SK-N-MC (cell line): ENCODE results near the gene DGKB.

Experiments
- EZH2 ChIP-seq: fragments of 200-600 bp; sonication (generic); IDR thresholded peaks from one replicate; pipeline ENCODE4 v1.6.1; 2017; ENCODE audit warnings: antibody characterized with exemption
- POLR2AphosphoS5 ChIP-seq: IDR thresholded peaks from 2 replicates; pipeline ENCODE4 v1.6.1; 2012; ENCODE audit warnings: mild to moderate bottlenecking, low read depth, low read length, borderline replicate concordance

- TF ChIP-seq POLR2AphosphoS5 (no peak), EZH2 (no peak)
These were observed 423.6 kb downstream of the DGKB start for GRCh38 chr7:14478834-14479510.
